H1 (cell line): Measurements from ENCODE around the gene PTPN9. TPM values are rescaled to one million over a fixed set of nuclear protein-coding genes. Genes with fewer than 3 reads are reported as not detected.

Experiments used
- CTCF ChIA-PET: fragments of 300-600 bp; sonication (Branson Sonifier 250); formaldehyde crosslinking; loops from one replicate; lab custom pipeline; 2021; ENCODE audit not compliant: partially characterized antibody; lab: Charles Lee
- POLR2A ChIA-PET: fragments of 300-600 bp; sonication (Branson Sonifier 250); formaldehyde crosslinking; loops from one replicate; lab custom pipeline; 2021; ENCODE audit warnings: inconsistent platforms; ENCODE audit not compliant: partially characterized antibody; lab: Charles Lee
- DNase-seq, 2 experiments: peaks; one replicate each; pipeline versions ENCODE4 v3.0.0 to v3.0.0-alpha.2; 2010 to 2022; ENCODE audit warnings: low spot score in 2 of 2, low read depth in 1 of 2, mixed read lengths in 1 of 2
- FAIRE-seq: peaks from 2 replicates; lab custom pipeline; 2011; peaks lifted over from hg19 to GRCh38; lab: Jason Lieb, UNC
- H2AFZ ChIP-seq: 2 replicates; pipeline ENCODE4 v1.8.1; 2012; ENCODE audit warnings: low read length, inconsistent platforms
- H2AK5ac ChIP-seq: 2 replicates; pipeline ENCODE4 v1.6.1; 2013; ENCODE audit warnings: low read depth, low read length
- H2BK120ac ChIP-seq: replicated peaks from 2 replicates; pipeline ENCODE3; 2013; ENCODE audit warnings: low read depth, low read length, inconsistent platforms
- H2BK12ac ChIP-seq: 2 replicates; pipeline ENCODE4 v1.6.1; 2013; ENCODE audit warnings: low read depth, low read length
- H2BK15ac ChIP-seq: 2 replicates; pipeline ENCODE4 v1.6.1; 2013; ENCODE audit warnings: low read length
- H2BK20ac ChIP-seq: 2 replicates; pipeline ENCODE4 v1.6.1; 2013; ENCODE audit warnings: low read length
- H2BK5ac ChIP-seq: 2 replicates; pipeline ENCODE4 v1.6.1; 2013; ENCODE audit warnings: low read depth, low read length
- H3K14ac ChIP-seq: 2 replicates; pipeline ENCODE4 v1.6.1; 2013; ENCODE audit warnings: inconsistent platforms; ENCODE audit not compliant: insufficient read length
- H3K18ac ChIP-seq: 2 replicates; pipeline ENCODE4 v1.6.1; 2013; ENCODE audit warnings: low read length; ENCODE audit errors: extremely low read depth
- H3K23ac ChIP-seq: 2 replicates; pipeline ENCODE4 v1.6.1; 2013; ENCODE audit warnings: inconsistent platforms; ENCODE audit not compliant: insufficient read length
- H3K23me2 ChIP-seq: 2 replicates; pipeline ENCODE4 v1.6.1; 2013; ENCODE audit warnings: low read depth, low read length
- H3K27ac ChIP-seq: 2 replicates; pipeline ENCODE4 v1.6.1; 2011; ENCODE audit warnings: low read depth, low read length, inconsistent platforms
- H3K27me3 ChIP-seq, 4 experiments: replicated peaks in 1 of 4; 1 replicate in 1 of 4; 2 replicates in 3 of 4; pipeline versions ENCODE4 v1.6.1 to v1.8.1; 2011 to 2013; ENCODE audit warnings: low read length in 3 of 4, mild to moderate bottlenecking in 3 of 4, inconsistent platforms in 2 of 4, mixed read lengths in 2 of 4, moderate library complexity in 1 of 4; ENCODE audit not compliant: control insufficient read depth in 3 of 4, insufficient read depth in 3 of 4; ENCODE audit errors: extremely low read depth in 1 of 4
- H3K36me3 ChIP-seq, 4 experiments: 2 replicates each; pipeline versions ENCODE4 v1.6.1 to v1.8.1; 2011 to 2013; ENCODE audit warnings: mild to moderate bottlenecking in 4 of 4, low read length in 3 of 4, moderate library complexity in 2 of 4, control low read depth in 1 of 4, inconsistent platforms in 1 of 4; ENCODE audit not compliant: insufficient read depth in 4 of 4, control insufficient read depth in 2 of 4
- H3K4ac ChIP-seq: replicated peaks from 2 replicates; pipeline ENCODE3; 2013; ENCODE audit warnings: low read length, low read depth, mixed read lengths, inconsistent platforms; ENCODE audit not compliant: insufficient read length
- H3K4me1 ChIP-seq, 4 experiments: replicated peaks in 1 of 4; 1 replicate in 1 of 4; 2 replicates in 3 of 4; pipeline versions ENCODE4 v1.6.1 to v1.8.1; 2011 to 2013; ENCODE audit warnings: low read length in 3 of 4, inconsistent platforms in 2 of 4, mixed read lengths in 1 of 4; ENCODE audit not compliant: insufficient read depth in 4 of 4, control insufficient read depth in 3 of 4
- H3K4me2 ChIP-seq, 2 experiments: 2 replicates each; pipeline versions ENCODE4 v1.6.1 to v1.8.1; 2011 to 2013; ENCODE audit warnings: low read depth in 2 of 2, low read length in 2 of 2, control low read depth in 1 of 2, inconsistent platforms in 1 of 2, mild to moderate bottlenecking in 1 of 2; ENCODE audit not compliant: insufficient read depth in 1 of 2
- H3K4me3 ChIP-seq, 4 experiments: fragments of 200-600, 300-600 bp in 1 of 4; sonication (generic), shearing (Covaris generic), sonication (Bioruptor Twin) in 1 of 4; 2 replicates each; pipeline versions ENCODE4 v1.5.1 to v1.8.1; 2011 to 2016; ENCODE audit warnings: low read length in 4 of 4, low read depth in 3 of 4, control low read depth in 2 of 4, inconsistent platforms in 2 of 4, mild to moderate bottlenecking in 2 of 4, mixed read lengths in 1 of 4, moderate library complexity in 1 of 4; ENCODE audit not compliant: insufficient read depth in 2 of 4; ENCODE audit errors: extremely low read depth in 1 of 4
- H3K56ac ChIP-seq: replicated peaks from 2 replicates; pipeline ENCODE3; 2013; ENCODE audit warnings: low read depth, mild to moderate bottlenecking, mixed read lengths, low read length, inconsistent platforms; ENCODE audit not compliant: insufficient read length
- H3K79me1 ChIP-seq: 2 replicates; pipeline ENCODE4 v1.6.1; 2013; ENCODE audit warnings: low read depth, low read length, control low read depth
- H3K79me2 ChIP-seq, 2 experiments: 2 replicates each; pipeline versions ENCODE4 v1.6.1 to v1.8.1; 2012 to 2013; ENCODE audit warnings: low read length in 2 of 2, mild to moderate bottlenecking in 2 of 2, inconsistent platforms in 1 of 2; ENCODE audit not compliant: insufficient read depth in 2 of 2, control insufficient read depth in 1 of 2
- H3K9ac ChIP-seq, 4 experiments: replicated peaks in 1 of 4; 1 replicate in 1 of 4; 2 replicates in 3 of 4; pipeline versions ENCODE4 v1.6.1 to v1.8.1; 2011 to 2013; ENCODE audit warnings: low read depth in 3 of 4, low read length in 3 of 4, control low read depth in 2 of 4, mild to moderate bottlenecking in 2 of 4, moderate library complexity in 2 of 4, inconsistent platforms in 1 of 4; ENCODE audit errors: extremely low read depth in 1 of 4
- H3K9me3 ChIP-seq, 2 experiments: 2 replicates each; pipeline versions ENCODE4 v1.6.1 to v1.8.1; 2012 to 2013; ENCODE audit warnings: mild to moderate bottlenecking in 2 of 2, moderate library complexity in 2 of 2, control low read depth in 1 of 2, inconsistent platforms in 1 of 2, low read depth in 1 of 2, low read length in 1 of 2, mixed read lengths in 1 of 2; ENCODE audit not compliant: insufficient read depth in 2 of 2
- H4K20me1 ChIP-seq, 2 experiments: replicated peaks in 1 of 2; 2 replicates each; pipeline versions ENCODE3 to v1.8.1; 2011 to 2013; ENCODE audit warnings: inconsistent platforms in 2 of 2, low read length in 2 of 2, mild to moderate bottlenecking in 1 of 2; ENCODE audit not compliant: insufficient read depth in 2 of 2, control insufficient read depth in 1 of 2
- H4K5ac ChIP-seq: 2 replicates; pipeline ENCODE4 v1.6.1; 2013; ENCODE audit warnings: low read length, low read depth, mixed read lengths, inconsistent platforms; ENCODE audit not compliant: insufficient read length
- H4K8ac ChIP-seq: 2 replicates; pipeline ENCODE4 v1.8.0; 2013; ENCODE audit warnings: mild to moderate bottlenecking, moderate library complexity, low read length, inconsistent platforms; ENCODE audit not compliant: insufficient read depth; ENCODE audit errors: extremely low read depth
- H4K91ac ChIP-seq: replicated peaks from 2 replicates; pipeline ENCODE3; 2013; ENCODE audit warnings: low read length, mixed read lengths, inconsistent platforms; ENCODE audit not compliant: insufficient read length
- CREB1 ChIP-seq: IDR thresholded peaks from 2 replicates; pipeline ENCODE4 v1.6.1; 2012; ENCODE audit warnings: inconsistent platforms
- CTBP2 ChIP-seq: IDR thresholded peaks from 2 replicates; pipeline ENCODE4 v1.7.0; 2011; ENCODE audit warnings: borderline replicate concordance, mild to moderate bottlenecking, moderate library complexity, mixed read lengths, low read length; ENCODE audit not compliant: insufficient read depth, insufficient read length
- CTCF ChIP-seq, 3 experiments: IDR thresholded peaks; 1 replicate in 2 of 3; 2 replicates in 1 of 3; pipeline versions ENCODE4 v1.5.1 to v1.6.1; 2011; ENCODE audit warnings: low read length in 3 of 3, mild to moderate bottlenecking in 3 of 3, inconsistent platforms in 2 of 3, low read depth in 1 of 3, moderate library complexity in 1 of 3; ENCODE audit not compliant: insufficient read depth in 1 of 3; ENCODE audit errors: control extremely low read depth in 1 of 3
- KDM4A ChIP-seq: IDR thresholded peaks from one replicate; pipeline ENCODE4 v1.7.1; 2012; ENCODE audit warnings: low read depth, mild to moderate bottlenecking, moderate library complexity, low read length, inconsistent platforms; ENCODE audit not compliant: severe bottlenecking
- MAX ChIP-seq: IDR thresholded peaks from 2 replicates; pipeline ENCODE4 v1.6.1; 2012; ENCODE audit warnings: inconsistent platforms
- RNF2 ChIP-seq: fragments of 200-900, 300-1000 bp; sonication (generic); IDR thresholded peaks from 2 replicates; pipeline ENCODE4 v1.7.1; 2016; ENCODE audit warnings: borderline replicate concordance, low read depth, mild to moderate bottlenecking, antibody characterized with exemption, low read length; ENCODE audit not compliant: poor library complexity, severe bottlenecking; ENCODE audit errors: missing control alignments
- SP2 ChIP-seq: IDR thresholded peaks from 2 replicates; pipeline ENCODE4 v1.6.1; 2012; ENCODE audit warnings: mild to moderate bottlenecking, low read length, inconsistent platforms
- SP4 ChIP-seq: IDR thresholded peaks from 2 replicates; pipeline ENCODE4 v1.6.1; 2012; ENCODE audit warnings: low read length, inconsistent platforms
- SUZ12 ChIP-seq: fragments of 200-600 bp; sonication (generic); IDR thresholded peaks from 2 replicates; pipeline ENCODE4 v1.6.1; 2012; ENCODE audit warnings: mild to moderate bottlenecking, inconsistent platforms, low read length, moderate library complexity, mixed read lengths
- TAF1 ChIP-seq: IDR thresholded peaks from 2 replicates; pipeline ENCODE4 v1.6.1; 2011; ENCODE audit warnings: mild to moderate bottlenecking, low read depth, low read length
- TEAD4 ChIP-seq: IDR thresholded peaks from 2 replicates; pipeline ENCODE4 v1.6.1; 2012; ENCODE audit warnings: low read depth, low read length, inconsistent platforms, mixed read lengths
- WGBS, 2 experiments: shearing (Covaris generic) in 1 of 2; methylation state at CpG; one replicate each; pipeline versions ENCODE4 v1.1.6 to v1.1.7; 2013 to 2015; ENCODE audit warnings: low lambda C conversion rate in 2 of 2, mixed read lengths in 2 of 2, inconsistent platforms in 1 of 2, low coverage in 1 of 2, missing lambda C conversion rate in 1 of 2; ENCODE audit not compliant: insufficient replicate concordance in 2 of 2, insufficient coverage in 1 of 2, insufficient read length in 1 of 2; ENCODE audit errors: extremely low coverage in 1 of 2, missing lambda C conversion rate in 1 of 2; 5-methylcytosine and 5-hydroxymethylcytosine counted together
- polyA plus RNA-seq, 7 experiments: library from polyadenylated mRNA; depleted of rRNA in 3 of 7; stranded (reverse) in 5 of 7; unstranded in 2 of 7; fragments of >200 nt in 5 of 7; fragments of 200-250 nt in 2 of 7; gene quantifications; 1 replicate in 5 of 7; 2 replicates in 1 of 7; 4 replicates in 1 of 7; pipeline versions ENCODE4 v1.2.1 to v1.2.3, GENCODE V29; 2011 to 2013; ENCODE audit warnings: missing spikeins in 2 of 7, mixed read lengths in 2 of 7
- total RNA-seq: library from RNA; stranded (reverse); fragmentation: NEBNext Ultra II Directional; extraction: Animal tissue kit (Norgen Biotek cat#: 25700); gene quantifications from 2 replicates; pipeline ENCODE4 v1.2.1, GENCODE V29; 2021

The PTPN9 gene
- total and polyA plus RNA-seq, 2 of the 8 experiments (the other 6 are each of a cell fraction or from before 2014, with no cell fraction given) = 46.6 to 57.4 TPM

GRCh38 chr15:75542386-75542797 lies 36.7 kb downstream of the PTPN9 start:
- peaks cover 3 to 78% of the 10 kb centered on the region in 2 experiments; a peak in 2 of 4 replicates for H3K79me2 ChIP-seq
- no peaks in the 10 kb centered on the region for H3K23me2 ChIP-seq
- H2BK12ac ChIP-seq = no peak overlapping the region
- no peak overlapping the region for H3K14ac ChIP-seq
- H4K5ac ChIP-seq = no peak overlapping the region
- no peak overlapping the region for H3K4ac ChIP-seq
- ChIA-PET CTCF (interaction anchor here (0.6 to 4.6 kb wide), 4 partner anchors 10 to 299 kb away, joined by 3 to 29 read pairs (median 4); no protein-coding TSS in a partner anchor), POLR2A (interaction anchor here (1.3 kb wide), 1 partner anchor 12 kb away, joined by 3 read pairs; no protein-coding TSS in a partner anchor)
- no peaks in the 10 kb centered on the region for H3K4me1 ChIP-seq
- FAIRE-seq = no peak
- H4K20me1 ChIP-seq = peaks cover 0 to 1% of the 10 kb centered on the region in 2 experiments
- H3K56ac ChIP-seq = no peak overlapping the region
- no peak overlapping the region for H2AFZ ChIP-seq
- H4K91ac ChIP-seq = no peak overlapping the region
- H3K36me3 ChIP-seq = 0 out of 8 replicates have a peak, but pooled peaks cover 0 to 3% (median 0%) of the 10 kb centered on the region in 4 experiments
- H2AK5ac ChIP-seq = no peak overlapping the region
- H3K18ac ChIP-seq = no peak overlapping the region
- no peak overlapping the region for H3K4me2 ChIP-seq
- H2BK5ac ChIP-seq = no peak overlapping the region
- no peak for DNase-seq
- no peak overlapping the region for H3K9ac ChIP-seq
- H3K23ac ChIP-seq = no peak overlapping the region
- H2BK120ac ChIP-seq = no peak overlapping the region
- H4K8ac ChIP-seq = no peak overlapping the region
- no peak overlapping the region for H3K27ac ChIP-seq
- no peak overlapping the region for H2BK15ac ChIP-seq
- no peak overlapping the region for H3K4me3 ChIP-seq
- no peak overlapping the region for H2BK20ac ChIP-seq
- 90% methylated on average over 2 of the region's 2 CpGs; no CpG with 5 or more reads in 1 of the 2 experiments for WGBS, 2 experiments
- H3K79me1 ChIP-seq = peaks cover 3% of the 10 kb centered on the region
- no peaks in the 10 kb centered on the region for H3K9me3 ChIP-seq
- no peaks in the 10 kb centered on the region for H3K27me3 ChIP-seq
- no peak for TF ChIP-seq TEAD4
- TF ChIP-seq CREB1 = no peak
- TF ChIP-seq CTBP2 = no peak
- no peak for TF ChIP-seq SUZ12
- no peak for TF ChIP-seq SP4
- no peak for TF ChIP-seq RNF2
- no peak for TF ChIP-seq CTCF (IDR thresholded peaks at IDR 0.05; ENCODE audit: control extremely low read depth in 1 of 3, insufficient read depth in 1 of 3, low read depth in 1 of 3, low read length in 3 of 3)
- no peak for TF ChIP-seq SP2
- TF ChIP-seq MAX = no peak
- no peak for TF ChIP-seq KDM4A
- TF ChIP-seq TAF1 = no peak
